IPS DF 4.7 (cell line): ENCODE results near the gene FASN.

Experiments used
- DNase-seq: peaks from one replicate; pipeline ENCODE4 v3.0.0-alpha.2; 2013; ENCODE audit warnings: low spot score; ENCODE audit errors: extremely low read depth

Gene FASN

GRCh38 chr17:82028966-82029365 is 69.1 kb downstream of the FASN start:
- no peak for DNase-seq
